Measurements from ENCODE around the gene SEC23B. TPM values are rescaled to one million over a fixed set of nuclear protein-coding genes. Genes with fewer than 3 reads are reported as not detected.

Gene SEC23B
- total and polyA plus RNA-seq, 2 of the 13 experiments (the other 11 are each of a cell fraction or from before 2014, with no cell fraction given), result 114 to 120 TPM

GRCh38 chr20:18507218-18508191 lies at the start of gene SEC23B (continued):
- TF ChIP-seq ZFP91 (CRISPR knock-in tag; IDR thresholded peaks at IDR 0.05; ENCODE audit: borderline replicate concordance) (peak; percentile 95; the same call in 1 of the 2 replicates), ZNF883 (CRISPR knock-in tag; IDR thresholded peaks at IDR 0.05; ENCODE audit: not compliant biosample characterization) (peak; percentile 34), TIGD3 (CRISPR knock-in tag; IDR thresholded peaks at IDR 0.05; ENCODE audit: borderline replicate concordance) (peak; percentile 89), ZNF513 (CRISPR knock-in tag; conservative IDR thresholded peaks at IDR 0.05) (peak; percentile 70; the same call in 1 of the 2 replicates), ARID3A (IDR thresholded peaks at IDR 0.05; ENCODE audit: low read depth, low read length) (peak; percentile 79; the same call in 1 of the 2 replicates), THAP9 (CRISPR knock-in tag; IDR thresholded peaks at IDR 0.05; ENCODE audit: borderline replicate concordance) (peak; percentile 99), ZNF530 (CRISPR knock-in tag; IDR thresholded peaks at IDR 0.05; ENCODE audit: low read depth) (no peak; the same call in 1 of the 2 replicates), RFX1 (IDR thresholded peaks at IDR 0.05) (peak; percentile 65; the same call in 1 of the 2 replicates), NFRKB (IDR thresholded peaks at IDR 0.05) (peak; percentile 96), FUBP1 (CRISPR knock-in tag; IDR thresholded peaks at IDR 0.05; ENCODE audit: borderline replicate concordance) (peak; percentile 45; the same call in 1 of the 2 replicates), ATF6 (CRISPR knock-in tag; conservative IDR thresholded peaks at IDR 0.05) (no peak), DR1 (CRISPR knock-in tag; IDR thresholded peaks at IDR 0.05) (peak; percentile 87)
